ENCODE measurements around the gene KRTAP9-8.

Gene KRTAP9-8

DNA sequence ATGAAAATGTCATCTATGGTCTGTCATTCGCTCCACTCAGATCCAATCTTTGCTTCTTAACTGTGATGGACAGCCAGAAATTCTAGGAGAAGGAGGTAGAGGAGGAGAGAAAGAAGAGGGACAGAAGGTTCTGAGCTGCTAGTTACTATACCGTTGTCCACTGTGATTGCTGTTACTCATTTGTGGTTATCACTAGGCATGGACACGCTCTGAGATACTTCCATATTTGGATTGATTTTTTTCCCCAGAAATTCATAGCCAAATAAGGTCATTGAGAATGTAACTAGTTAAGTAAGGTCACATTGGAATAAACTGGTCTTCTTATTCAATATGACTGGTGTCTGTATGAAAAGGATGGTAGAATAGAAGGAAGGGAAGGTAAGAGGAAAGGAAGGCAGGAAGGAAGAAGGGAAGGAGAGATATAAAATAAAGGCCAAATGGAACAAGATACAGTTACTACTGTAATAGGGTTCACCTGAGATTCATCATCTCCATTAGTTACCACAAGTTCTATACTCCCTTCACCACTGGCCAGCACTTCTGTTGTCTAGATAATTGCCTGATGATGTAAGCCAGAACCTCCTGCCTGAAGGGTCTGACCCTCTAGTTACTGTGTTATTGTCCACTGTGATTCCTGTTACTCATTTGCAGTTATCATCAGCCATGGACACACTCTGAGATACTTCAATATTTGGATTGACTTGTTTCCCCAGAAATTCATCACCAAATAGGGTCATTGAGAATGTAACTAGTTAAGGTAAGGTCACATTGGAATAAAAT, 40.6 kb downstream of the KRTAP9-8 start:
- Histone ChIP-seq H3K4me1 (ENCODE audit: control insufficient read depth in 1 of 2, insufficient read depth in 2 of 2, low read length in 2 of 2) (no peaks in the 10 kb centered on the region), H3K27me3 (ENCODE audit: control insufficient read depth in 1 of 2, insufficient read depth in 2 of 2, low read length in 2 of 2) (peaks cover 0 to 5% of the 10 kb centered on the region in 2 donors), H3K27ac (ENCODE audit: low read depth, low read length) (no peak overlapping the region), H3K4me3 (ENCODE audit: low read depth in 1 of 2, low read length in 2 of 2) (no peak overlapping the region), H3K9ac (ENCODE audit: low read depth in 1 of 2, low read length in 2 of 2) (no peak overlapping the region), H3K9me3 (ENCODE audit: control insufficient read depth in 1 of 2, low read length in 2 of 2) (no peaks in the 10 kb centered on the region), H3K36me3 (ENCODE audit: control insufficient read depth in 1 of 2, insufficient read depth in 2 of 2, low read length in 2 of 2) (no peaks in the 10 kb centered on the region)

GRCh38 chr17:41284043-41284442, 46.2 kb downstream of the KRTAP9-8 start:
- H3K4me1 ChIP-seq (ENCODE audit: control insufficient read depth in 1 of 2, insufficient read depth in 2 of 2, low read length in 2 of 2): no peaks in the 10 kb centered on the region
- H3K27me3 ChIP-seq (ENCODE audit: control insufficient read depth in 1 of 2, insufficient read depth in 2 of 2, low read length in 2 of 2): peaks cover 0 to 6% of the 10 kb centered on the region in 2 donors
- no peak overlapping the region for H3K4me3 ChIP-seq (ENCODE audit: low read depth in 1 of 2, low read length in 2 of 2)
- no peak overlapping the region for H3K9ac ChIP-seq (ENCODE audit: low read depth in 1 of 2, low read length in 2 of 2)
- H3K36me3 ChIP-seq (ENCODE audit: control insufficient read depth in 1 of 2, insufficient read depth in 2 of 2, low read length in 2 of 2): no peaks in the 10 kb centered on the region
- no peak overlapping the region for H3K27ac ChIP-seq (ENCODE audit: low read depth, low read length)
- H3K9me3 ChIP-seq (ENCODE audit: control insufficient read depth in 1 of 2, low read length in 2 of 2): no peaks in the 10 kb centered on the region

GRCh38 chr17:41284546-41284945, 46.7 kb downstream of the KRTAP9-8 start:
- no peaks in the 10 kb centered on the region for H3K4me1 ChIP-seq (ENCODE audit: control insufficient read depth in 1 of 2, insufficient read depth in 2 of 2, low read length in 2 of 2)
- H3K36me3 ChIP-seq (ENCODE audit: control insufficient read depth in 1 of 2, insufficient read depth in 2 of 2, low read length in 2 of 2): no peaks in the 10 kb centered on the region
- no peak overlapping the region for H3K27ac ChIP-seq (ENCODE audit: low read depth, low read length)
- H3K9me3 ChIP-seq (ENCODE audit: control insufficient read depth in 1 of 2, low read length in 2 of 2): no peaks in the 10 kb centered on the region
- H3K9ac ChIP-seq (ENCODE audit: low read depth in 1 of 2, low read length in 2 of 2): no peak overlapping the region
- H3K4me3 ChIP-seq (ENCODE audit: low read depth in 1 of 2, low read length in 2 of 2): no peak overlapping the region
- peaks cover 0 to 6% of the 10 kb centered on the region in 2 donors for H3K27me3 ChIP-seq (ENCODE audit: control insufficient read depth in 1 of 2, insufficient read depth in 2 of 2, low read length in 2 of 2)

DNA sequence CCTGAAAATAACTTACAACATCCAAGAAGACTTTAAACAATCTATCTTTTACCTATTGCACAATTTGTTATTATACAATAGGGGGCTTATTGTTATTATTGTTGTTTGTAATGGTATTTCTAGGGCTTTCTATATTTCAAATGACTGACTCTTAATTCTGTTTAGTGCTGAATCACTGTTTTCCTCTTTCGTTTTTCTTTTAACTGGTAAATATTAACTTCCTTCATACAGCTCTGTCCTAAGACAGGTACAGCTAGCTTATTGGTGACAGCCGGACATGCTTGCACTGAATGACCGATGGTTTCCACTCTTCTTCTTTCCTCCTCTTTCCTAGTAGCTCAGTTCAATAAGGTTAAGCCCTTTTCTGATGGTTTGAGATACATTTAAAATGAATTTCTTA, 49.3 kb downstream of the KRTAP9-8 start:
- peaks cover 0 to 6% of the 10 kb centered on the region in 2 donors for H3K27me3 ChIP-seq (ENCODE audit: control insufficient read depth in 1 of 2, insufficient read depth in 2 of 2, low read length in 2 of 2)
- H3K27ac ChIP-seq (ENCODE audit: low read depth, low read length): no peak overlapping the region

More for the DNA sequence above, 49.3 kb downstream of the KRTAP9-8 start:
- Histone ChIP-seq H3K9me3 (ENCODE audit: control insufficient read depth in 1 of 2, low read length in 2 of 2) (no peaks in the 10 kb centered on the region), H3K4me3 (ENCODE audit: low read depth in 1 of 2, low read length in 2 of 2) (no peak overlapping the region), H3K9ac (ENCODE audit: low read depth in 1 of 2, low read length in 2 of 2) (no peak overlapping the region), H3K36me3 (ENCODE audit: control insufficient read depth in 1 of 2, insufficient read depth in 2 of 2, low read length in 2 of 2) (no peaks in the 10 kb centered on the region), H3K4me1 (ENCODE audit: control insufficient read depth in 1 of 2, insufficient read depth in 2 of 2, low read length in 2 of 2) (no peaks in the 10 kb centered on the region)
